Iris pigment epithelial cell (primary cell): ENCODE data around the gene CTU1.

Experiments
- DNase-seq: peaks from one replicate; pipeline ENCODE4 v3.0.0-alpha.2; 2011; ENCODE audit warnings: low read depth

The CTU1 gene

GRCh38 chr19:51131780-51132680 is 23.8 kb upstream of the CTU1 start:
- peak; percentile 68 for DNase-seq

- DNase-seq, result no peak
These were observed 21.5 kb upstream of the CTU1 start for GRCh38 chr19:51129716-51130115.

GRCh38 chr19:51128227-51128626 is 20.0 kb upstream of the CTU1 start:
- DNase-seq, result no peak

GRCh38 chr19:51127755-51128154 is 19.5 kb upstream of the CTU1 start:
- peak; percentile 26 for DNase-seq

GRCh38 chr19:51127032-51127431 is 18.8 kb upstream of the CTU1 start:
- no peak for DNase-seq

GRCh38 chr19:51125421-51126075 is 17.3 kb upstream of the CTU1 start:
- no peak for DNase-seq

- no peak for DNase-seq
These were observed 16.5 kb upstream of the CTU1 start, which contains the start of gene SIGLEC9 for GRCh38 chr19:51124729-51125128. Gene SIGLEC9, plus strand, starts transcription at chr19:51124906. Its CDS starts 69 bp downstream, at chr19:51124975.

- DNase-seq, result no peak
These were observed 16.0 kb upstream of the CTU1 start for GRCh38 chr19:51124216-51124615.

- no peak for DNase-seq
These were observed 15.6 kb upstream of the CTU1 start for GRCh38 chr19:51123802-51124201.

GRCh38 chr19:51123381-51123800 is 15.2 kb upstream of the CTU1 start:
- DNase-seq, result no peak

- DNase-seq, result no peak
These were observed 14.1 kb upstream of the CTU1 start for GRCh38 chr19:51122112-51122981.

GRCh38 chr19:51121257-51121656 is 13.0 kb upstream of the CTU1 start:
- no peak for DNase-seq

- DNase-seq, result no peak
These were observed 12.0 kb upstream of the CTU1 start for GRCh38 chr19:51120160-51120559.

GRCh38 chr19:51119611-51120010 is 11.4 kb upstream of the CTU1 start:
- DNase-seq, result no peak

GRCh38 chr19:51119101-51119500 is 10.9 kb upstream of the CTU1 start:
- DNase-seq, result no peak

- no peak for DNase-seq
These were observed 8.6 kb upstream of the CTU1 start for GRCh38 chr19:51116736-51117286.

GRCh38 chr19:51114087-51114729 is 6.0 kb upstream of the CTU1 start:
- no peak for DNase-seq

- DNase-seq, result no peak
These were observed 3.4 kb upstream of the CTU1 start for GRCh38 chr19:51111606-51112005.

GRCh38 chr19:51110666-51110971 is 2.4 kb upstream of the CTU1 start:
- no peak for DNase-seq

- no peak for DNase-seq
These were observed 567 bp upstream of the CTU1 start for GRCh38 chr19:51108805-51109146.

- peak; percentile 29 for DNase-seq
These were observed 673 bp downstream of the CTU1 start for GRCh38 chr19:51107406-51108065.
